ENCODE results near the gene GAS7.

Gene GAS7

GRCh38 chr17:9940841-9941240 lies 257.6 kb downstream of the GAS7 start:
- Histone ChIP-seq H3K27ac (ENCODE audit: low read depth in 2 of 2, low read length in 2 of 2) (no peak overlapping the region), H3K4me3 (ENCODE audit: low read length in 2 of 2) (no peak overlapping the region), H3K9me3 (ENCODE audit: control insufficient read depth in 2 of 2, low read length in 2 of 2) (no peaks in the 10 kb centered on the region), H3K9ac (ENCODE audit: low read depth in 1 of 2, low read length in 2 of 2) (no peak overlapping the region), H3K36me3 (ENCODE audit: control insufficient read depth in 2 of 2, insufficient read depth in 2 of 2, low read length in 2 of 2) (peaks cover 0 to 11% of the 10 kb centered on the region in 2 donors), H3K4me1 (ENCODE audit: control insufficient read depth in 2 of 2, insufficient read depth in 2 of 2, low read length in 2 of 2) (no peaks in the 10 kb centered on the region), H3K27me3 (ENCODE audit: control insufficient read depth in 2 of 2, insufficient read depth in 2 of 2, low read length in 2 of 2) (no peaks in the 10 kb centered on the region)

- H3K9me3 ChIP-seq (ENCODE audit: control insufficient read depth in 2 of 2, low read length in 2 of 2): no peaks in the 10 kb centered on the region
- H3K9ac ChIP-seq (ENCODE audit: low read depth in 1 of 2, low read length in 2 of 2): no peak overlapping the region
- H3K36me3 ChIP-seq (ENCODE audit: control insufficient read depth in 2 of 2, insufficient read depth in 2 of 2, low read length in 2 of 2): peaks cover 0 to 11% of the 10 kb centered on the region in 2 donors
- no peak overlapping the region for H3K27ac ChIP-seq (ENCODE audit: low read depth in 2 of 2, low read length in 2 of 2)
- H3K4me3 ChIP-seq (ENCODE audit: low read length in 2 of 2): no peak overlapping the region
- H3K27me3 ChIP-seq (ENCODE audit: control insufficient read depth in 2 of 2, insufficient read depth in 2 of 2, low read length in 2 of 2): no peaks in the 10 kb centered on the region
- H3K4me1 ChIP-seq (ENCODE audit: control insufficient read depth in 2 of 2, insufficient read depth in 2 of 2, low read length in 2 of 2): no peaks in the 10 kb centered on the region
Observed at GRCh38 chr17:9938764-9939163, 259.6 kb downstream of the GAS7 start.

GRCh38 chr17:9937901-9938300 lies 260.5 kb downstream of the GAS7 start:
- no peaks in the 10 kb centered on the region for H3K4me1 ChIP-seq (ENCODE audit: control insufficient read depth in 2 of 2, insufficient read depth in 2 of 2, low read length in 2 of 2)
- H3K9ac ChIP-seq (ENCODE audit: low read depth in 1 of 2, low read length in 2 of 2): no peak overlapping the region
- no peak overlapping the region for H3K4me3 ChIP-seq (ENCODE audit: low read length in 2 of 2)
- H3K27ac ChIP-seq (ENCODE audit: low read depth in 2 of 2, low read length in 2 of 2): no peak overlapping the region
- H3K27me3 ChIP-seq (ENCODE audit: control insufficient read depth in 2 of 2, insufficient read depth in 2 of 2, low read length in 2 of 2): no peaks in the 10 kb centered on the region
- peaks cover 0 to 11% of the 10 kb centered on the region in 2 donors for H3K36me3 ChIP-seq (ENCODE audit: control insufficient read depth in 2 of 2, insufficient read depth in 2 of 2, low read length in 2 of 2)
- no peaks in the 10 kb centered on the region for H3K9me3 ChIP-seq (ENCODE audit: control insufficient read depth in 2 of 2, low read length in 2 of 2)

- no peaks in the 10 kb centered on the region for H3K27me3 ChIP-seq (ENCODE audit: control insufficient read depth in 2 of 2, insufficient read depth in 2 of 2, low read length in 2 of 2)
- no peak overlapping the region for H3K9ac ChIP-seq (ENCODE audit: low read depth in 1 of 2, low read length in 2 of 2)
- no peaks in the 10 kb centered on the region for H3K4me1 ChIP-seq (ENCODE audit: control insufficient read depth in 2 of 2, insufficient read depth in 2 of 2, low read length in 2 of 2)
- no peaks in the 10 kb centered on the region for H3K9me3 ChIP-seq (ENCODE audit: control insufficient read depth in 2 of 2, low read length in 2 of 2)
- H3K27ac ChIP-seq (ENCODE audit: low read depth in 2 of 2, low read length in 2 of 2): no peak overlapping the region
- H3K4me3 ChIP-seq (ENCODE audit: low read length in 2 of 2): no peak overlapping the region
- H3K36me3 ChIP-seq (ENCODE audit: control insufficient read depth in 2 of 2, insufficient read depth in 2 of 2, low read length in 2 of 2): peaks cover 0 to 10% of the 10 kb centered on the region in 2 donors
Observed at GRCh38 chr17:9937241-9937761, 261.1 kb downstream of the GAS7 start.

- no peaks in the 10 kb centered on the region for H3K9me3 ChIP-seq (ENCODE audit: control insufficient read depth in 2 of 2, low read length in 2 of 2)
- H3K27me3 ChIP-seq (ENCODE audit: control insufficient read depth in 2 of 2, insufficient read depth in 2 of 2, low read length in 2 of 2): no peaks in the 10 kb centered on the region
- no peak overlapping the region for H3K9ac ChIP-seq (ENCODE audit: low read depth in 1 of 2, low read length in 2 of 2)
- H3K4me3 ChIP-seq (ENCODE audit: low read length in 2 of 2): no peak overlapping the region
- H3K36me3 ChIP-seq (ENCODE audit: control insufficient read depth in 2 of 2, insufficient read depth in 2 of 2, low read length in 2 of 2): peaks cover 0 to 3% of the 10 kb centered on the region in 2 donors
- no peak overlapping the region for H3K27ac ChIP-seq (ENCODE audit: low read depth in 2 of 2, low read length in 2 of 2)
- H3K4me1 ChIP-seq (ENCODE audit: control insufficient read depth in 2 of 2, insufficient read depth in 2 of 2, low read length in 2 of 2): no peaks in the 10 kb centered on the region
Observed at GRCh38 chr17:9936095-9936494, 262.3 kb downstream of the GAS7 start.

- no peaks in the 10 kb centered on the region for H3K4me1 ChIP-seq (ENCODE audit: control insufficient read depth in 2 of 2, insufficient read depth in 2 of 2, low read length in 2 of 2)
- H3K27ac ChIP-seq (ENCODE audit: low read depth in 2 of 2, low read length in 2 of 2): no peak overlapping the region
- H3K9me3 ChIP-seq (ENCODE audit: control insufficient read depth in 2 of 2, low read length in 2 of 2): no peaks in the 10 kb centered on the region
- H3K27me3 ChIP-seq (ENCODE audit: control insufficient read depth in 2 of 2, insufficient read depth in 2 of 2, low read length in 2 of 2): no peaks in the 10 kb centered on the region
- no peak overlapping the region for H3K4me3 ChIP-seq (ENCODE audit: low read length in 2 of 2)
- H3K9ac ChIP-seq (ENCODE audit: low read depth in 1 of 2, low read length in 2 of 2): no peak overlapping the region
- H3K36me3 ChIP-seq (ENCODE audit: control insufficient read depth in 2 of 2, insufficient read depth in 2 of 2, low read length in 2 of 2): peaks cover 0 to 2% of the 10 kb centered on the region in 2 donors
Observed at GRCh38 chr17:9935408-9935807, 263.0 kb downstream of the GAS7 start.

- Histone ChIP-seq H3K36me3 (ENCODE audit: control insufficient read depth in 2 of 2, insufficient read depth in 2 of 2, low read length in 2 of 2) (no peaks in the 10 kb centered on the region), H3K9ac (ENCODE audit: low read depth in 1 of 2, low read length in 2 of 2) (no peak overlapping the region), H3K27ac (ENCODE audit: low read depth in 2 of 2, low read length in 2 of 2) (no peak overlapping the region), H3K9me3 (ENCODE audit: control insufficient read depth in 2 of 2, low read length in 2 of 2) (no peaks in the 10 kb centered on the region), H3K4me1 (ENCODE audit: control insufficient read depth in 2 of 2, insufficient read depth in 2 of 2, low read length in 2 of 2) (no peaks in the 10 kb centered on the region), H3K4me3 (ENCODE audit: low read length in 2 of 2) (no peak overlapping the region), H3K27me3 (ENCODE audit: control insufficient read depth in 2 of 2, insufficient read depth in 2 of 2, low read length in 2 of 2) (no peaks in the 10 kb centered on the region)
Observed at GRCh38 chr17:9934331-9934730, 264.1 kb downstream of the GAS7 start.

GRCh38 chr17:9932491-9932890 lies 265.9 kb downstream of the GAS7 start:
- Histone ChIP-seq H3K4me3 (ENCODE audit: low read length in 2 of 2) (no peak overlapping the region), H3K27ac (ENCODE audit: low read depth in 2 of 2, low read length in 2 of 2) (no peak overlapping the region), H3K4me1 (ENCODE audit: control insufficient read depth in 2 of 2, insufficient read depth in 2 of 2, low read length in 2 of 2) (no peaks in the 10 kb centered on the region), H3K36me3 (ENCODE audit: control insufficient read depth in 2 of 2, insufficient read depth in 2 of 2, low read length in 2 of 2) (no peaks in the 10 kb centered on the region), H3K9ac (ENCODE audit: low read depth in 1 of 2, low read length in 2 of 2) (no peak overlapping the region), H3K27me3 (ENCODE audit: control insufficient read depth in 2 of 2, insufficient read depth in 2 of 2, low read length in 2 of 2) (no peaks in the 10 kb centered on the region), H3K9me3 (ENCODE audit: control insufficient read depth in 2 of 2, low read length in 2 of 2) (no peaks in the 10 kb centered on the region)

GRCh38 chr17:9931144-9931741 lies 267.2 kb downstream of the GAS7 start:
- Histone ChIP-seq H3K9me3 (ENCODE audit: control insufficient read depth in 2 of 2, low read length in 2 of 2) (no peaks in the 10 kb centered on the region), H3K4me3 (ENCODE audit: low read length in 2 of 2) (no peak overlapping the region), H3K27me3 (ENCODE audit: control insufficient read depth in 2 of 2, insufficient read depth in 2 of 2, low read length in 2 of 2) (no peaks in the 10 kb centered on the region), H3K9ac (ENCODE audit: low read depth in 1 of 2, low read length in 2 of 2) (no peak overlapping the region), H3K36me3 (ENCODE audit: control insufficient read depth in 2 of 2, insufficient read depth in 2 of 2, low read length in 2 of 2) (no peaks in the 10 kb centered on the region), H3K27ac (ENCODE audit: low read depth in 2 of 2, low read length in 2 of 2) (no peak overlapping the region), H3K4me1 (ENCODE audit: control insufficient read depth in 2 of 2, insufficient read depth in 2 of 2, low read length in 2 of 2) (no peaks in the 10 kb centered on the region)

- H3K9me3 ChIP-seq (ENCODE audit: control insufficient read depth in 2 of 2, low read length in 2 of 2): no peaks in the 10 kb centered on the region
Observed at GRCh38 chr17:9929871-9930270, 268.5 kb downstream of the GAS7 start.

More at GRCh38 chr17:9929871-9930270, 268.5 kb downstream of the GAS7 start:
- Histone ChIP-seq H3K4me3 (ENCODE audit: low read length in 2 of 2) (no peak overlapping the region), H3K27ac (ENCODE audit: low read depth in 2 of 2, low read length in 2 of 2) (no peak overlapping the region), H3K4me1 (ENCODE audit: control insufficient read depth in 2 of 2, insufficient read depth in 2 of 2, low read length in 2 of 2) (no peaks in the 10 kb centered on the region), H3K27me3 (ENCODE audit: control insufficient read depth in 2 of 2, insufficient read depth in 2 of 2, low read length in 2 of 2) (no peaks in the 10 kb centered on the region), H3K9ac (ENCODE audit: low read depth in 1 of 2, low read length in 2 of 2) (no peak overlapping the region), H3K36me3 (ENCODE audit: control insufficient read depth in 2 of 2, insufficient read depth in 2 of 2, low read length in 2 of 2) (no peaks in the 10 kb centered on the region)
